Measurements from ENCODE around the gene STXBP6.
"Not testable (repeated sequence)": the region's sequence is repeated elsewhere in the genome, so short reads cannot be mapped to it uniquely, and the experiment has no call there.

Gene STXBP6

DNA sequence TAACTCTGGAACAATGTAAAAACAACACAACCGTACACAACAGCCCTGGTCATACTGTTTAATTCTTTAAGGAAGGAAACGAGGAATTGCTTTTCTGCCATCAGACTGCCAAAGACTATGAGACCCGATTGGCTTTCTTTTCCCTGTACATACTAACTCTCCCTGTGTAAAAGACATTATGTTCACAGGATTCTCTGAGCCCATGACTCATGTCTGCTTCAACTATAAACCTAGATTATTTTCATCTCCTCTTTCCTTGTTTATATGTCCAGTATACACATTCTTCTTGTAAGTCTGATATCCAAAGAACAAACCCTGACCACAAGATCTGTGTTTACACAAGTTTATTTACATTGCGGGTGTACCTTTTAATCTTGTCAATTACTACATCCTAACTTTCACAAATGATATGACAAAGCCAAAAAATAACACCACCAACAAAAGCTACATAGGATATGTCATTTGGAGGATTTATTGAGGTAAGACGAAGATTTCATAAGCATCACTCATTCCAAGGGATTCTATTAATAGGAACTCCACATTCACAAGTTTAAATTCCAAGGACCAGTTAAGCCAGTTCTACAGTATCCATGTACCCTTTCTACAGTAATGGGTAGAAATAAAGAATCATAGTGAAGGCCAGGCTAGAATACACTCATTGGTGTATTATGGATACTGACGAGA, 67.3 kb downstream of the STXBP6 start:
- DNase-seq, result no peak

DNA sequence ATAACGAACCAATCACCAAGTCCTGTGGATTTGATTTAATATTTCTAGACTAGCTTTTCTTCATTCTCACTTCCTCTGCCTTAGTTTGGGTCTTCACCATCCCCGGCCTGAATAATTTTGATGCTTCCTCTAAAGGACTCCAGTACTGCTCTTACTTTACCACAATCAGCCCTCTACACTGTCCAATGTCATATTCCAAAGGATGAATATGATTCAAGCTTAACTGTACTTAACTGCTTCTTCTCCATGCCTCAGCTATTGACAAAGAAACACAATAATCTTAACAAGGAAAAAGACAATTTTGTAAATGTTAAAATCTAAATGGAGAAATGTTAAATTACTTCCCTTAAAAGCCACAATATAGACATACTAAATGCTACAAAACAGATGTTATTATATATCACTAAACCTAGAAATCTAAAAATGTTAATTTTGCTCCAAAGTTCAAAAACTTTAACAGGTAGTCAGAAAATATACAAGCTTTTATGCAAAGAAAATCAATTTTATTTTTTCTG, 70.2 kb downstream of the STXBP6 start:
- no peak for DNase-seq

DNA sequence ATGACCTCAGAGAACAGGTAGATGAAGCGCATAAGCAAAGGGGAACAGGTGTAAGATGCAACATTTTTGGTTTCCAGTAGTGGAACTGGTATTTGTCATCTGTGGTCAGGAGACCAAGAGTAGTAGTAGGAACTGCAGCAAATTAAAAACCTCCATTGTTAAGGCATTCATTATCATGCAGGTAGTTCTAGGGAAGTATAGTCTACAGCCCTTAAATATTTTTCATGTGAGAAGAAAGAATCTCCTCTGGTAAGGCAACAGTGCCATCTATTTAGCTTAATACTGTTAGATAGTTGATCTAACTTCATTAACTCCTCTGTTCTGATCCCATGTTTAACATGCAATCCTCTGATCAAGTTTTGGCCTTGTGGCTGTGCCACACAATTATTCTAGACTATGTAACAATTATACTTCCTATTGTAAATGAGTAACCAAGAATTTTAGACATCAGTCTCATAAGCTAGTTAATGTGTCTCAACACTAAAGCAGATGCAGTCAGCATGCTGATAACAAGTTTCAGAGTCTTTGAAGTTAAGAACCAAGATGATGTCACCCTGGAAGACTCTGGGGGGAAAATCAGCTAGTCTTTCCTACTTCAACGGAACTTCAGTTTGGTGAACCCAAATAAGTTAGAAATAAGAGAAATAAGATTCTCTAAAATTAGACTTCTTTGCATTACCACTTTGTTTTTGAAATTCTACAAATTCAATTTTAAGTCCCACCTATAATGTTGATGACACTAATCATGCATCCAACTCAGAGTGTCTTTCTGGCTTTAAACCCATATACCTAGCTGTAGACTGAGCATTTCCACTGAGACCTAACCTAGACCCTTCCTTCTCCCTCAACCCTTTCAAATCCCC, 70.9 kb downstream of the STXBP6 start:
- no peak for DNase-seq

DNA sequence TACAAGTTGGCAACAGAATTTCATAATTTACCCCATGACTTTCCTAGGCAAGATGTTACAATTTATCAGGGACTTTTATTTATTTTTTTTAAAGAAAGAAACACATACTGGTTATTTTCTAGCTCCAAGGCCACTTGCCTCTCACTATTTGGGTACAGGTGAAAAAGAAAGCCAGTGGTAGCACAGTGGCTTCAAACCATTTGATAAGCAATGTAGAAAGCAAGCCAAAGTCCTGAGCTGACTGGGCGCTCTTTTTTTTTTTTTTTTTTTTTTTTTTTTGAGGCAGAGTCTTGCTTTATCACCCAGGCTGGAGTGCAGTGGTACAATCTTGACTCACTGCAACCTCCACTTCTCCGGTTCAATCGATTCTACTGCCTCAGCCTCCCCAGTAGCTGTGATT, 73.3 kb downstream of the STXBP6 start:
- DNase-seq, result no peak

DNA sequence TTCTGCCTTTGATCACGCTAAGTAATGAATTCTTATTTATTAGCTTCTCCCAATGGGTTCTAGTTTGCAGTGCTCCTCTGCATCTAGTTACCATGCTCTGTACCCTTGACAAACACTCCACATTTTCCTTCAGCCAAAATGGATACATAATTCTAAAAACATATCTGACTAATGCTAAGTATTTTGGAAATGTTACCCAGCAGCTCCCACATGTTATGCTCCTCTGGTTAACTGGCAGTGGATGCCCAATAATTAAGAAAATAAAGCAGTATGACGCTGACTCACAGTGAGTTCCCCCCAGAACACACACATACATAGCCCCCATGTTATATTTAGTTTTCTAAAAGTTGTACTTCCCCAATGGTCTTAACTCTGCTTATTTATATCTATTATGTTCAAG, 74.6 kb downstream of the STXBP6 start:
- no peak for DNase-seq

DNA sequence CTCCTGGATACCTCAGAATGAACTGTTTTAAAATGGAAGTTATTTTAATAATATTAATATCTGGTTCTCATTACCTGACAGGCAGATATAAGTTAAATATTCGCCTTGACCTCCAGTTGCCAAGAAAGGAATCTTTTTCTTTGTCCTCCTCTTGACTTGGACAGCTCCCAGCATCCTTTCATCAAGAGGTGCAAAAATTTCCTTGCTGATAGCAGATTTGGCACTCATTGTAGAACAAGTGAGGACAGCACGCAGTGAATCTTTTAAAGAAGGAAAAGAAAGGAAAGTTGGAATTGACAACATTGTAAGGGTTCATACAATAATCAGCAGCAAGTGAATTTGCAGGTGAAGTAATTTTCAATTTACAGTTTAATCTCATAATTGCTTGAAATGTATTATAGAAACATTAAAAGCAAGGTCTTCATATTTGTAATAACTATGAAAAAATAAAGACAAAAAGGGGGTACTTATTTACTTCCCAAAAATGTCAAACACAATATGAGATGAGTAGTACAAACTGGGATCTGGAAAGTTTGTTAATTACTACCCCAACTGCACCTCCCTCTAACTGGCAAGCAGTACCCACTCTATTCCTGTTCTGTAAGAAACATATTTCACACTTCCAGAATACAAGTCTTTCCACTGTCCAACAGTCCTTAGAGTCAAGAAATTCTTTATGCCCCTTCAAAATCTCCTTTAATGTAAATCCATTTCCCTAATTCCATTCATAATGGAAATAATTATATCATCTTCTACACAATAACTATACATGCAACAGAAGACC, 75.2 kb downstream of the STXBP6 start:
- DNase-seq, result no peak

DNA sequence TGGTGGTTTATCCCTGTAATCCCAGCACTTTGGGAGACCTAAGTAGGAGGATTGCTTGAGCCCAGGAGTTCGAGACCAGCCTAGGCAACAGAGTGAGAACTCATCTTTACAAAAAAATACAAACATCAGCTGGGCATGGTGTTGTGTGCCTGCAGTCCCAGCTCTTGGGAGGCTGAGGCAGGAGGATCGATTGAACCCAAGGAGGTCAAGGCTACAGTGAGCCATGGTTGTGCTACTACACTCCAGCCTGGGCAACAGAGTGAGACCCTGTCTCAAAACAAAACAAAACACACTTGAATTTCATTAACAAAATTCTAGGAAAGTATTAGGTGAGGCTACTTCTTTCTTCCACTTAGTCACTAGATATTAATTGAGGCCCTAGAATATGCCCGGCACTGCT, 77.1 kb downstream of the STXBP6 start:
- DNase-seq, result no peak

DNA sequence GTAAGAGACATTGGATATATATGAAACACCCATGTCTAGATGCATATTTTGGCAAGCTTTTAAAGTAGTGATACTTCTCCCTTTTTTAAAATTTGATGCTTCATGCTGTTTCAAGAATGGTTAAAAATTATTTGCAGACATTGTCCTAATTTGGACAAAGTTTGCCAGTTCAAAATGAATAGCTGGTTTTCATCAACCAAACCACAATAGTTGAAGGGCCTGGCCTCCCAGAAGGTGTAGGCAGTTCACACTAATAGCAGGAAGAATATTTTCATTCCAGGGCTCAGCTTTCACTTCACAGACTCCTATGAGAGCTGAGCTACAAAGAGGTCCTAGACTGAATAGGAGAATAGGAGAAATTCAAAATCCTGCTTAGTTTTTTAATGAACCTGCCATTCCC, 78.7 kb downstream of the STXBP6 start:
- DNase-seq, result no peak

DNA sequence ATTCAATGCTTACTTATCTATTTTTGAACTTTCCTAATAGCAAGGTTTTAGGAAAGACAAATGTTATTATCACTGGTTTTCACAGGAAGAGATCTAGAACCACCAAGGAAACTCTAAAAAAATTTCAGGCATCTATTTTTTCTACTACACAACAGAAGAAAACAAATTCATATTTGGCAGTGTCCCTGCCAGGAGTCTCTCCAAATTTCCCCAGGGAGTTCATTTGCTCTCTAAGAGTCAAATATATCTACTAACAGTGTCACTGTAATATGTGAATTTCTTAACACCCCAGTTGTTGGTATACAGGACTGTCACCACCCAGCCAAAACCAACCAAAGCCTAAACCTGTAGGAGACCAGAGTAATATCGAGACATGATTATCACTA, 83.4 kb downstream of the STXBP6 start:
- DNase-seq, result no peak

DNA sequence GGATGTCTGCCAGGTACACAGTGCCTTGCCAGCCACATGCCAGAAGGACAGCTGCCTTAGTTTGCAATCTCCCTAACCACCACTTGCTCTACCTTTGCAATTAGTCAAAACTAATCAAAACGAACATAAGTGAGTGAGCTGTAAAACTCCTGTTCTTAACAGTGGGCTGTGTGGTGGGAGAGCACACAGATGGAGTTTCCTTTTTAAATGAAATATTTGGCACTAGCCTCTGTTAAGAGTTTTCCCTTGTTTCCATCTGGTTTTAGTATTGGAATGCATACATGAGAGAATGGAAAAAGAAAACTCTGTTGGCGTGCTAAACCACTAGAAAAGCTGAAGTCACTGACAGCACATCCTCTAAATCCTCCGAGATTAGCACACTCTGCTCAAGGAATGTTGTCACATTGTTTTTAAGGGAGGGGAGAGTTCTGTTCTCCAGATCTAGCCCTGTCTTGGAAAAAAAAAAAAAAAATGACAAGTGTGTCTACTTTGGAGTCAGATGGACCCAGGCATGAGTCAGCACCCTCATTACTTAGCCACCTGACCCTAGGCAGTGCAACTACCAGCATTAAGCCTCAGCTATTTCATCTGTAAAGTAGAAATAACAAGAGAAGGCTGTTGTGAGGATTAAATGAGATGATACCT, 83.9 kb downstream of the STXBP6 start:
- DNase-seq, result no peak

DNA sequence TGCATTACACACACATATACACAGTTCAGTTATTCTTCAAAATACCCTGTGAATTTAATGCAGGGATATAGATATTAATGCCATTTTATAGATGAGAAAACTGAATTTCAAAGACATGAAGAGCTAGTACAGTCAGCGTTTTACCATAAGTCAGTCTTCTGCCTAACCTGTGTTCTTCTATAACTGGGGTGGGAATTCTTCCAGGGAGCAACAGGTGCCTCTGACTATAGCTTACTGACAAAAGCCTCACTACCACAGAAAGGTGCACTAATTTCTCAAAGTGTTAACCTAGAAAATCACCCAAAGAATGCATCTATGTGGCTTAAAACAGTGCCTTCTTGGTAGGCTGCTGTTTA, 84.4 kb downstream of the STXBP6 start:
- no peak for DNase-seq

DNA sequence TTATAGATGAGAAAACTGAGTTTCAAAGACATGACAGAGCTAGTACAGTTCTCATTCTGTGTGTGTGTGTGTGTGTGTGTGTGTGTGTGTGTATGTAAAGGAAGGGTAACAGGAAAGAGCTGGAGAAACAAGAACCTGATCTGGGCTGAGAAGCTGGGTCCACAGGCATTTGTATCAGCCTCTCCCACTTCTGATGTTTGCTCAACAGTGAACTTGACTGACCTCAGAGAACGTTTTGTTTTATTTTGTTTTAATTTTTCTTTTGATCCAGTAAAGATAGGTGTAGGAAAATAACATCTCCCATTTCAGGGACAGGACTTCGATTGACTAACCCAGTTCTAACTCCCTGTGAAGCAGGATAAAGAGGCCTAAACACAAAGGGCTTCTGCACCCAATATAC, 85.4 kb downstream of the STXBP6 start:
- no peak for DNase-seq

DNA sequence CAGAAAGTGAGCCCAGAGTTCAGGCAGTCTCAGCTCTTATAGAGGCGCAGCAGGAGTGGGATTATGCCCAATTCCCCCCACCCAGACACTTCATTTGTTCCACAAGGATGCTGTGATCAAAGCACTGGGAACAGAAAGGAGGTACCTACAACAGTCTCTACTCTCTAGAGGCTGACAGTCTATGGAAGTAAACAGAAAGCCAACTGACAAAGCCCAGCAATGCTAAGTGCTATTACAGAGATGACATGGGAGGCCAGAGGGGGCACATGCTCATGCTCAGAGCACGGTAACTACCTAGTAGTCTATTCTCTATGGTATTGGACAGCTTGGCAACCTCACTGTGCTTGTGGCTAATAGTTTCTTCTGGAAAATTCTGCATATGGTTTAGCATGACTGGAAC, 85.9 kb downstream of the STXBP6 start:
- DNase-seq, result no peak

DNA sequence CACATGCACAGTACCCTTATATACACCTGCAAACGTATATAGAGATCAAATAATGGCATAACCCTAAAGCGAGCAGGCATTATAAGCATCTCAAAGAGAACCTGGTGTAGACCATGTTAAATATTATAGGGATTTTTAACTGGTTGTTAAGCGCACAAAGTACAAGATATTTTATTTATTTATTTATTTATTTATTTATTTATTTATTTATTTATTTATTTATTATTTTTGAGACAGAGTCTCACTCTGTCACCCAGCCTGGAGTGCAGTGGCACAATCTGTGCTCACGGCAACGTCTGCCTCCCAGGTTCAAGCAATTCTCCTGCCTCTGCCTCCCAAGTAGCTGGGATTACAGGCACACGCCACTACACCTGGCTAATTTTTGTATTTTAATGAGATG, 87.8 kb downstream of the STXBP6 start:
- not testable (repeated sequence) for DNase-seq

DNA sequence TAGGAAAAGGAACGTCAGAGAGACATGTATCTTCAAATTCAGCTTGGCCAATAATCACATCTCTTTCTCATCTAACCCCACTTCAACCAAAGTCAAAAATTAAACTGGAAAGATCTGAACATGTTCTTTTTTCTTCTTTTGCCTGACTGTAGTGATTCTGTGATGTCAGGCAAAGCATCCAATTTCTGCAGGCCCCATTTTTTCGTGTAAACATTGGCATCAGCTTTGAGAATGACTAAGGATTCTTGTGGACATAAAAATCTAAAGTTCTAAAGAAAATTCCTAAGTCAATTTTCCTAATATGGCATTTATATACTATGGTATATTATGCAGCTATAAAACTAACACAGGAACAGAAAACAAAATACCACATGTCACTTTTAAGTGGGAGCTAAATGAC, 89.1 kb downstream of the STXBP6 start:
- no peak for DNase-seq

DNA sequence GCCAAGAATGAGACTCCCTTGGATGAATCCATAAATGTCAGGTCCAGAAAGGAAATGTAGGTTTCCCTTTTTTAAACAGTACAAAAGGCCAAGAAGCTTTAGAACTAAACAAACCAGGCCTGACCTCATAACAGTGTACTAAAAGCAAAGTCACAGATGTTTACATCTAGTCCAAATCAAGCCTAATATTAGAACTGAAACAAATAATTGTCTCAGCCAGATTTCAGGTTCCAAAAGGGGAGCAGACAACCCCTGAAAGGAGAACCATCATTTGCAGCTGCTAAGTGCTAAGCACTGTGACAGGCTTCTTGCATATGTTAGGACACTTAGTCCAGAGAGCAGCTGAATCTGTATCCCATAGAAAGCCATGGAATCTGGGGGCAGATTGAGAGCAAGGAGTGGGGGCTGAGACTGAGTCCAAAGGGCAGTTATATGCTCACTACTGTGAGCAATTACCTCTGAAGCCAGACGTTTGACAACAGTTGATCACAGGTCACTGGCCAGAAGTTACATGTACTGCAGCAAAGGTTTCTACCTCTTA, 90.1 kb downstream of the STXBP6 start:
- no peak for DNase-seq

DNA sequence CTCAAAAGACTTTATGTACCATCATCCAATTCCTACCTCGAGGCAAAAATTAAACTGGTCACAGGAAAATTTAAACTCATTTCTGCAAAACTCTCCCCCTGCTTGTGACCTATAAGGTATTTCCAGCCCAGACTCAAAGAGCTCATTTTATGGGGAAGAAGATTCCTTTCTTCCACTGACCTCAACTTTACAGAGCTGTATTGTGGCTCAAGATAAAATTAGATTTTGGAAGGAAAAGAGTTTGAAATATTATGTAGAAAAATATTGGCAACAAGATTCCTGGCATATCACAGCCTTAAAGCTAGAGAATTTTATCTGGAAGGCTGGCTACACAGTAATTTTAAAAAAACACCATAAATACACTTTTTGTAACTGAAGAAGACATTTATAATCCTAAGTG, 91.7 kb downstream of the STXBP6 start:
- DNase-seq, result no peak

DNA sequence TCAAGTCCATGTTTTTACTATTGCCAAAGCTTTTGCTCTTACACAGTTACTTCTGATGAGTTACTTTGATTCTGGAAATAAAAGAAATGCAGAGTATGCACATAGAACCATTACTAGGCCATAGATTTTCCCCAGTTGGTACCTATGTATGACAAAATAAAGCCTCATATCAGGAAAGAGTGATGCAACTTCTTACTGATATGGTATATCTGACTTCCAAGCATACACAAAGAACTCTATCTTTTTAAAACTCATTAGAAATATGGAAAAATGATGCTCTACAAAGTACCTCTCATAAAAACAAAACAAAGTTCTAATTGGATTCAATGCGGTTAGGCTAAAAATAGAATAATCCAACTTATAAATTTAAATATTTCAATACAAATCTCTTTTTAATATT, 92.1 kb downstream of the STXBP6 start:
- no peak for DNase-seq

DNA sequence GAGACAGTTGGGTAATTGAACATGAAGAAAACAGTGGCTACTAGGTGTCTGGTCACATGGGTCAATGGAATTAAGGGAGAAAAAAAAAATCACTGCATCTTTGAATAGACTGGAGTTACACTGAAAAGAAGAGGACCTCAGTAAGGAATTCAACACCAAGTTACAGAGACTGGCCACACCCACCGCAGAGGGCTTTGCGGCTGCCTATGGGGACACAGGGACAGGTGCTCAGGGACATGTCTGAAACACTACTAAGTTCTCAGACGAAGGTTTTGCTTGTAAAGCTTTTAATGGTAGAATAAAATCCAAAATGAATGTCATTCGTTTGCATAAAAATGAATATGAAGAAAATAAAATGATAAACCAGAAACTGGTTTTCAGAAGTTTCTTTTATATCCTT, 93.8 kb downstream of the STXBP6 start:
- no peak for DNase-seq

DNA sequence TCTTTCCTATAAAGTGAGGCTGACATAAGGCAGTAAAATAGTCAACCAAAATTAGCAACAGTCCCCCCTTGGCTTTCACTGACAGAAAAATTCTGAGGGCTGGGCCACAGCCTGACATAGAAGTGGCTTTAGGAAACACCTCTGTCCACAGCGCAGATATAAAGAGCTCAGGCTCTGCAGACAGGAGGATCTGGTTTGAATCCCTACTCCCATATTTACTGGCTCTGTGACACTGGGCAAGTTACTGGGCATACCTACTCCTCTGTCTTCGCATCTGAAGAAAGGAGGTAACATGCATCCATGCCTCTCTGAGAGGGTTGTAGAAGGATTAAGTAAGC, 95.3 kb downstream of the STXBP6 start:
- no peak for DNase-seq

DNA sequence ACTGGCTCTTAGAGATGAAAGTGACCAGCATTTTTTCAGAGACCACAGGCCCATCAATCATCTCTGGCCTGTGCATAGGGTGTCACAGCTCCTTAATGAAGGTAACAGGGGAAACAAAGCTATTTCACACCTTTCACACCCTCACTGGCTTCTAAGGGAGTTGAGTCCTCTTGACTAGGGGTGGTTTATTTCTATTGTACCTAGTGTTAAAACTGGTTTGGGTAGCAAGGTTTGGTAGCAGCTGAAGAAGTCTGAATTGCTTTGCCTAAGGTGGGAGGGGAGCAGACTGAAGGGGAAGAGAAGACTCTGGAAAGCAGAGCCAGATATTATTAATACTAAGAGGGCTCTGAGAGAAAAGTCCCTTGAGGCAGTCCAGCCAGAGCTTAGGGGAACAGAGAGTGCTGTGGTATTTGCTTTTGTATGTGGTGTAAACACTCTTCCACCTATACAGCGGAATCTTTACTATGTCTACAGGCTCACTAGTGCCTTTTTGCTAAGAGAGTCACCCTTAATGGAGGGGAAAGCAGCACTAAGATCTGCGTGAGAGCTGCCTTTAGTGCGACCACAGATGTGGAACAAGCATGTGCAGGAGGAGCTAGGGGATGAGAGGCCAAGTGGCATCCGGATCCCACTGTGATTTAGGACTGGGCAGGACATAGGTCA, 95.8 kb downstream of the STXBP6 start:
- no peak for DNase-seq

DNA sequence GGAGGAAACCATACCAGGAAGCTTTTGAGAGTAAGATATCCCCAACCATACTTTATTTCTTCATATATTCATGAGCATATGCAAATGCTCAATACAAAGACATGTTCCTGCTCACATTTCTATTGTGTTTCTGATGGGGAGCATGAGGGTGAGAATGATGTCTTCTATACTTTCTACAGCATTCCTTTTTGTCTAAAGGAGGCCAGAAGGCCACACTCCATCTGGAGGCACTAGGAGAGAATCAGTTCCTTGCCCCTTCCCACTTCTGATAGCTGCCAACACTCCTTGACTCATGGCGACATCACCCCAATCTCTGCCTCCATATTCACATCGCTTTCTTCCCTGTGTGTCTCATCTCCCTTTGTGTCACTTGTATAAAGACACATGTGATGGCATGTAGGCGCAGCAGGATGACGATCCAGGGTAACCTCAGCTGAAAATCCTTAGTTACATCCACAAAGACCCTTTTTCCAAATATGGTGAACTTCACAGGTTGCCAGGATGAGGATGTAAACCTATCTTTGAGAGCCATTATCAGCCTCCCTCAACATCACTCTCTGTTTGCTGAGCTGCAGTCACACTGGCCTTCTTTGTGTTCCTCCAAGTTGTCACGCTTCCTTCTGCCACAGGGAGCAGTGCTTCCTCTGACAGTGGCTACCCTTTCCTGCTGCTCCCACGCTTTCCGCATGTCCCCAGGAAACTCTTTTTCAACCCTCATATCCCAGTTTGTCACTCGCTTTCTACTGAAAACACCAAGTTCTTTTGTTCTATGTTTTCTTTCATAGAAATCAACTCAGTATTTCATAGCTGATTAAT, 96.9 kb downstream of the STXBP6 start:
- DNase-seq, result no peak

Data from activated CD4-positive, CD25-positive, alpha-beta regulatory T cell (primary cell).